Spinal cord (tissue), 10 donors: ENCODE results near the gene TEX44. TPM values are rescaled to one million over a fixed set of nuclear protein-coding genes. Genes with fewer than 3 reads are reported as not detected.
A peak's percentile ranks its signal among the peaks of the same experiment; 100 is the strongest.

Experiments used
- DNase-seq, 6 donors: peaks; one replicate each; pipeline versions ENCODE4 v3.0.0 to v3.0.0-alpha.2; 2013 to 2015; ENCODE audit warnings: low spot score in 6 of 6, low read depth in 4 of 6
- H3K27ac ChIP-seq: one replicate; pipeline ENCODE4 v1.5.1; 2013; ENCODE audit warnings: low read depth, low read length, control low read depth
- H3K27me3 ChIP-seq: one replicate; pipeline ENCODE4 v1.6.1; 2013; ENCODE audit warnings: low read length; ENCODE audit not compliant: control insufficient read depth, insufficient read depth
- H3K36me3 ChIP-seq: one replicate; pipeline ENCODE4 v1.6.1; 2013; ENCODE audit warnings: low read length; ENCODE audit not compliant: control insufficient read depth, insufficient read depth
- H3K4me1 ChIP-seq: one replicate; pipeline ENCODE4 v1.6.1; 2013; ENCODE audit warnings: low read length; ENCODE audit not compliant: control insufficient read depth, insufficient read depth
- H3K4me3 ChIP-seq: one replicate; pipeline ENCODE4 v1.5.1; 2013; ENCODE audit warnings: low read depth, low read length, control low read depth
- H3K9me3 ChIP-seq: one replicate; pipeline ENCODE4 v1.6.1; 2013; ENCODE audit warnings: low read length; ENCODE audit not compliant: control insufficient read depth, insufficient read depth
- WGBS: methylation state at CpG from one replicate; pipeline ENCODE4 v1.1.5; 2013; ENCODE audit warnings: missing lambda C conversion rate; ENCODE audit not compliant: insufficient coverage; 5-methylcytosine and 5-hydroxymethylcytosine counted together
- long read RNA-seq, 4 donors: transcript quantifications; one replicate each; lab custom pipeline, GENCODE V29; 2026
- polyA plus RNA-seq, 2 donors: library from polyadenylated mRNA; unstranded; fragments of 120-200 nt; gene quantifications; one replicate each; pipeline ENCODE4 v1.2.1, GENCODE V29; 2013; ENCODE audit not compliant: insufficient read length in 2 of 2
- total RNA-seq, 2 donors: library from RNA; depleted of rRNA in 1 of 2; stranded (reverse); fragments of 120-200 nt in 1 of 2; fragments of >200 nt in 1 of 2; gene quantifications; one replicate each; pipeline versions ENCODE4 v1.2.3 to v1.2.4, GENCODE V29; 2013 to 2014
- donor health status: healthy.

The TEX44 gene
- total RNA-seq (not detected), polyA plus RNA-seq (not detected)
- long read RNA-seq, donor 1: 0 reads
- long read RNA-seq, donor 2: 0 reads
- long read RNA-seq, donor 3: 0 reads
- long read RNA-seq, donor 4: 0 reads

- no peaks in the 10 kb centered on the region for H3K36me3 ChIP-seq
Measured at GRCh38 chr2:231592636-231593145, at the start of gene TEX44. TSS of gene TEX44 (plus strand) at chr2:231592864. CDS start at chr2:231592952, 88 bp downstream.

GRCh38 chr2:231545105-231545902 lies 47.4 kb upstream of the TEX44 start:
- H3K27me3 ChIP-seq: no peaks in the 10 kb centered on the region
- no peak overlapping the region for H3K27ac ChIP-seq
- no peak for DNase-seq
- no peaks in the 10 kb centered on the region for H3K4me1 ChIP-seq
- no peak overlapping the region for H3K4me3 ChIP-seq
- H3K9me3 ChIP-seq: peaks cover 2% of the 10 kb centered on the region
- WGBS: 63% methylated on average over 11 of the region's 14 CpGs
- H3K36me3 ChIP-seq: no peaks in the 10 kb centered on the region

More at GRCh38 chr2:231592636-231593145, at the start of gene TEX44:
- peaks cover 11% of the 10 kb centered on the region for H3K4me1 ChIP-seq
- no peak within 1 kb of the TSS for H3K27ac ChIP-seq
- H3K27me3 ChIP-seq: no peaks in the 10 kb centered on the region
- H3K4me3 ChIP-seq: no peak within 1 kb of the TSS
- no peak for DNase-seq
- 83% methylated on average over 6 of the region's 6 CpGs for WGBS
- H3K9me3 ChIP-seq: no peaks in the 10 kb centered on the region

- H3K9me3 ChIP-seq: peaks cover 2% of the 10 kb centered on the region
Measured at GRCh38 chr2:231546014-231546715, 46.5 kb upstream of the TEX44 start.

GRCh38 chr2:231547315-231548110 lies 45.2 kb upstream of the TEX44 start:
- Histone ChIP-seq H3K9me3 (peaks cover 2% of the 10 kb centered on the region), H3K27me3 (no peaks in the 10 kb centered on the region), H3K4me1 (no peaks in the 10 kb centered on the region), H3K4me3 (no peak overlapping the region), H3K27ac (no peak overlapping the region), H3K36me3 (no peaks in the 10 kb centered on the region)
- DNase-seq: no peak
- 93% methylated on average over 3 of the region's 12 CpGs for WGBS

More at GRCh38 chr2:231546014-231546715, 46.5 kb upstream of the TEX44 start:
- H3K36me3 ChIP-seq: no peaks in the 10 kb centered on the region
- no peaks in the 10 kb centered on the region for H3K4me1 ChIP-seq
- H3K27ac ChIP-seq: no peak overlapping the region
- 83% methylated on average over 13 of the region's 13 CpGs for WGBS
- no peak for DNase-seq
- H3K4me3 ChIP-seq: no peak overlapping the region
- no peaks in the 10 kb centered on the region for H3K27me3 ChIP-seq

- Histone ChIP-seq H3K9me3 (peaks cover 8% of the 10 kb centered on the region), H3K4me1 (no peaks in the 10 kb centered on the region), H3K27ac (no peak overlapping the region), H3K27me3 (no peaks in the 10 kb centered on the region), H3K36me3 (no peaks in the 10 kb centered on the region), H3K4me3 (no peak overlapping the region)
- WGBS: 77% methylated on average over 3 of the region's 3 CpGs
- no peak for DNase-seq
Measured at GRCh38 chr2:231548752-231549151, 43.9 kb upstream of the TEX44 start.

- 75% methylated on average over 10 of the region's 13 CpGs for WGBS
- Histone ChIP-seq H3K4me3 (no peak overlapping the region), H3K4me1 (peaks cover 5% of the 10 kb centered on the region), H3K27me3 (no peaks in the 10 kb centered on the region), H3K27ac (no peak overlapping the region), H3K36me3 (no peaks in the 10 kb centered on the region), H3K9me3 (peaks cover 8% of the 10 kb centered on the region)
- no peak for DNase-seq
Measured at GRCh38 chr2:231549446-231550239, 43.0 kb upstream of the TEX44 start.

- H3K27me3 ChIP-seq: no peaks in the 10 kb centered on the region
- H3K4me3 ChIP-seq: no peak overlapping the region
- H3K9me3 ChIP-seq: peaks cover 8% of the 10 kb centered on the region
- H3K4me1 ChIP-seq: peaks cover 17% of the 10 kb centered on the region
- DNase-seq: no peak
- no peaks in the 10 kb centered on the region for H3K36me3 ChIP-seq
- H3K27ac ChIP-seq: no peak overlapping the region
Measured at GRCh38 chr2:231552752-231553151, 39.9 kb upstream of the TEX44 start.

GRCh38 chr2:231554327-231554726 lies 38.3 kb upstream of the TEX44 start:
- no peaks in the 10 kb centered on the region for H3K36me3 ChIP-seq
- peak overlapping the region; percentile 40 for H3K27ac ChIP-seq
- H3K4me1 ChIP-seq: peaks cover 18% of the 10 kb centered on the region
- peaks cover 8% of the 10 kb centered on the region for H3K9me3 ChIP-seq
- WGBS: 64% methylated on average over 8 of the region's 8 CpGs
- no peak for DNase-seq
- no peak overlapping the region for H3K4me3 ChIP-seq
- no peaks in the 10 kb centered on the region for H3K27me3 ChIP-seq
